LNCaP clone FGC (cell line): ENCODE measurements around the gene NDUFB8.

Source experiments
- DNase-seq: peaks from one replicate; pipeline ENCODE4 v3.0.0-alpha.2; 2011; ENCODE audit warnings: low read depth
- H3K4me3 ChIP-seq: 2 replicates; pipeline ENCODE4 v1.5.1; 2011; ENCODE audit warnings: mild to moderate bottlenecking, low read depth, low read length, control low read depth
- CTCF ChIP-seq: IDR thresholded peaks from 2 replicates; pipeline ENCODE4 v1.5.1; 2012; ENCODE audit warnings: mild to moderate bottlenecking; ENCODE audit not compliant: control insufficient read depth, insufficient read depth; ENCODE audit errors: extremely low read depth

NDUFB8 gene

GRCh38 chr10:100508691-100509150 is 20.9 kb downstream of the NDUFB8 start:
- no peak for DNase-seq
- H3K4me3 ChIP-seq, result no peak overlapping the region
- TF ChIP-seq CTCF, result peak; percentile 46

GRCh38 chr10:100508266-100508665 is 21.4 kb downstream of the NDUFB8 start:
- no peak for DNase-seq
- no peak overlapping the region for H3K4me3 ChIP-seq
- no peak for TF ChIP-seq CTCF

- DNase-seq, result no peak
- TF ChIP-seq CTCF, result no peak
- no peak overlapping the region for H3K4me3 ChIP-seq
These were observed 22.3 kb downstream of the NDUFB8 start for GRCh38 chr10:100507357-100507732.

- no peak for TF ChIP-seq CTCF
- no peak for DNase-seq
- no peak overlapping the region for H3K4me3 ChIP-seq
These were observed 22.9 kb downstream of the NDUFB8 start for GRCh38 chr10:100506596-100507356.

GRCh38 chr10:100505164-100505563 is 24.5 kb downstream of the NDUFB8 start:
- no peak for DNase-seq
- TF ChIP-seq CTCF, result no peak
- no peak overlapping the region for H3K4me3 ChIP-seq

GRCh38 chr10:100504096-100504495 is 25.6 kb downstream of the NDUFB8 start:
- TF ChIP-seq CTCF, result no peak
- DNase-seq, result no peak
- H3K4me3 ChIP-seq, result no peak overlapping the region
